Choroid plexus epithelial cell (primary cell): ENCODE measurements around the gene DPH7.
A peak's percentile ranks its signal among the peaks of the same experiment; 100 is the strongest.
"Not testable (repeated sequence)": the region's sequence is repeated elsewhere in the genome, so short reads cannot be mapped to it uniquely, and the experiment has no call there.

Experiments
- DNase-seq: peaks from one replicate; pipeline ENCODE4 v3.0.0-alpha.2; 2010; ENCODE audit warnings: low read depth
- H3K4me3 ChIP-seq: 2 replicates; pipeline ENCODE4 v1.5.1; 2011; ENCODE audit warnings: low read depth, mild to moderate bottlenecking, control low read depth, low read length, moderate library complexity
- TF ChIP-seq, protein P1 (sequence below): conservative IDR thresholded peaks from 2 replicates; pipeline ENCODE4 v1.5.1; 2011; ENCODE audit warnings: low read depth, mild to moderate bottlenecking, control low read depth, inconsistent platforms, low read length, moderate library complexity

The DPH7 gene

DNA sequence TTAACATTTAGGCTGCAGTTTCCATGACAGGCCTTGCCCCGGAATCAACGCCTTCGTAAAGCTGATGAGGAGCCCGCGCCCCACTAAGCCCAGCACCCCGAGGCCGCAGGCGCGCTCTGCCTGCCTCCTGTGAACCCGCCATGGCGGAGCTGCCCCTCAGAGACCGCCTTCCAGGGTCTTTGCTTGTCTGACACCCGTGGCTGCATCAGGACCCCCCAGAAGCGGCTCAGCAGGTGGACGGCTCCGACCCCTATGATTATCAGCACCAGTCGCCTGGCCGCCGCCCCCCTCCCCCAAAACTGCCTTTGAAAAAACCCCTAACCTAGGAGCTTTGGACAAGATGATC, 507 bp upstream of the DPH7 start:
- no peak for DNase-seq
- TF ChIP-seq, protein P1, sequence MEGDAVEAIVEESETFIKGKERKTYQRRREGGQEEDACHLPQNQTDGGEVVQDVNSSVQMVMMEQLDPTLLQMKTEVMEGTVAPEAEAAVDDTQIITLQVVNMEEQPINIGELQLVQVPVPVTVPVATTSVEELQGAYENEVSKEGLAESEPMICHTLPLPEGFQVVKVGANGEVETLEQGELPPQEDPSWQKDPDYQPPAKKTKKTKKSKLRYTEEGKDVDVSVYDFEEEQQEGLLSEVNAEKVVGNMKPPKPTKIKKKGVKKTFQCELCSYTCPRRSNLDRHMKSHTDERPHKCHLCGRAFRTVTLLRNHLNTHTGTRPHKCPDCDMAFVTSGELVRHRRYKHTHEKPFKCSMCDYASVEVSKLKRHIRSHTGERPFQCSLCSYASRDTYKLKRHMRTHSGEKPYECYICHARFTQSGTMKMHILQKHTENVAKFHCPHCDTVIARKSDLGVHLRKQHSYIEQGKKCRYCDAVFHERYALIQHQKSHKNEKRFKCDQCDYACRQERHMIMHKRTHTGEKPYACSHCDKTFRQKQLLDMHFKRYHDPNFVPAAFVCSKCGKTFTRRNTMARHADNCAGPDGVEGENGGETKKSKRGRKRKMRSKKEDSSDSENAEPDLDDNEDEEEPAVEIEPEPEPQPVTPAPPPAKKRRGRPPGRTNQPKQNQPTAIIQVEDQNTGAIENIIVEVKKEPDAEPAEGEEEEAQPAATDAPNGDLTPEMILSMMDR: no peak
- peak overlapping the region; percentile 93 for H3K4me3 ChIP-seq

GRCh38 chr9:137575716-137576411, 2.9 kb downstream of the DPH7 start:
- TF ChIP-seq, protein P1: no peak
- DNase-seq: no peak
- no peak overlapping the region for H3K4me3 ChIP-seq

GRCh38 chr9:137575364-137575715, 3.4 kb downstream of the DPH7 start:
- no peak for DNase-seq
- no peak overlapping the region for H3K4me3 ChIP-seq
- TF ChIP-seq, protein P1: no peak

DNA sequence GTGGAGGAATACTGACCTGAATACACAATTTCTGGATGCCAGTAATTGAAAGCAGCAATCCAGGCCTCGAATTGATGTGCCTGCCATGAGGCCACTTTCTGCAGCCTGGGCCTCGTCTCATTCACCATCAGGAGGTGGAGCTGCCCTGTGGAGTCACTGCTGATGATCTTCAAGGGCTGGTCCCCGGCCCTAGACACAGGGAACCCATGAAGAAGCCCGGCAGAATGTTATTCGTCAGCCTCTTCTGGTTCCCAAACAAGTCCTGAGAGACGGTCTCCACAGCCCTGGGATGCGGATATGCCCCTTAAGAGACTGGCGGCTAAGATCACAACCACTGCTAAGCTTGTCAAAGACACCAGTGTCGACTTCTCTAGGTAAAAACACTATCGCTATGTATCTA, 4.5 kb downstream of the DPH7 start:
- no peak for DNase-seq
- TF ChIP-seq, protein P1: no peak

GRCh38 chr9:137570566-137570965, 8.2 kb downstream of the DPH7 start:
- TF ChIP-seq, protein P1: no peak
- no peak for DNase-seq
- no peak overlapping the region for H3K4me3 ChIP-seq

More for the DNA sequence above, 4.5 kb downstream of the DPH7 start:
- no peak overlapping the region for H3K4me3 ChIP-seq

DNA sequence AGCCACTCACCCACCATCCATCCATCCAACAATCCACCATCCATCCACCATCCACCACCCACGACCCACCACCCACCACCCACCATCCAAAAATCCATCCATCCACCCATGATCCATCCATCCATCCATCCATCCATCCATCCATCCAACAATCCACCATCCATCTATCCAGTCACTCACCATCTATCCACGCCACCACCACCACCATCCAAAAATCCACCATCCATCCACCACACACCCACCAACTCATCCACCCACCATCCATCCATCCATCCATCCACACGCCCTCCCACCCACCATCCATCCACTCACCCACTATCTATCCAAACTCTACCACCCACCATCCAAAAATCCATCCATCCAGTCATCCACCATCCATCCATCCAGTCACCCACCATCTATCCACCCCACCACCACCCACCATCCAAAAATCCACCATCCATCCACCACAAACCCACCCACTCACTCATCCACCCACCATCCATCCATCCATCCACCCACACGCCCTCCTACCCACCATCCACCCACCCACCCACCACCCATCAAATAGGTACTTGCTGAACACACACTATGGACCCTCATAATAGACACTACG, 9.0 kb downstream of the DPH7 start:
- TF ChIP-seq, protein P1: no peak
- H3K4me3 ChIP-seq: no peak overlapping the region
- DNase-seq: no peak

DNA sequence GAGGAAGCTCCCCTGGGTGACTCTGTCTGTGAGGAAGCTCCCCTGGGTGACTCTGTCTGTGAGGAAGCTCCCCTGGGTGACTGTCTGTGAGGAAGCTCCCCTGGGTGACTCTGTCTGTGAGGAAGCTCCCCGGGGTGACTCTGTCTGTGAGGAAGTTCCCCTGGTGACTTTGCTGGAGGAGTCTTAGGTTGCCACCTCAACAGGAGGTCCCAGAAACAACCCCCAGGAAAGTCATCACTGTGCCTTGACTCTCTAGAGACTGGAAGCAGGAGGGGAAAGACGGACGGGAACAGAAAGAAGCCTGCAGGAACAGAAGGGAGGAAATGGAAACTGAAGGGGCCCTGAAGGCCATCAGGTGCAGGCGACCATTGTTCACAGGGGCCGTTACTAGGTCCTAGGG, 10.3 kb downstream of the DPH7 start:
- DNase-seq, H3K4me3 ChIP-seq: not testable (repeated sequence)
